HG03064 (cell line): Measurements from ENCODE around the gene ECD.

Experiments used
- ATAC-seq: cut with Tn5 transposase; IDR thresholded peaks from one replicate; pipeline ENCODE4 v1.9.1; 2021; ENCODE audit warnings: low read depth; ENCODE audit not compliant: unreplicated experiment

Gene ECD

GRCh38 chr10:73099141-73099540, 68.7 kb downstream of the ECD start:
- ATAC-seq, result no peak

DNA sequence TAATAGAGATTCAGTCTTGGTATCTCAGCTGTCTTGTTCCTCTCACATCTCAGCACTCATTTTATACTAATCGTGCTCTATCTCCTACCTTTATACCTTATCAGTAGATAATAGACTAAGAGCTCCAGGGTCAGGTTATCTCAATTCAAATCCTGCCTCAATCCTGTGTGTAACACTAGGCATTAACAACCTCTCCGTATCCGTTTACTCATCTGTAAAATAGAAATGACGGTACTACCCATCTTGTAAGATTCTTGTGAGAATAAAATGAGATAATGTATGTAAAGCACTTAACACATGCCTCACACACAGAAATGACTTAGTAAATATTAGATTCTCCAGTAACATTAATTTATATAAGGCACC, 70.5 kb downstream of the ECD start:
- ATAC-seq, result no peak

- peak; percentile 83 for ATAC-seq
These were observed 71.1 kb downstream of the ECD start, which contains the start of gene P4HA1 for GRCh38 chr10:73096449-73097304. Gene P4HA1 (minus strand): TSS chr10:73096866. CDS start chr10:73074883, 21,983 bp downstream.

DNA sequence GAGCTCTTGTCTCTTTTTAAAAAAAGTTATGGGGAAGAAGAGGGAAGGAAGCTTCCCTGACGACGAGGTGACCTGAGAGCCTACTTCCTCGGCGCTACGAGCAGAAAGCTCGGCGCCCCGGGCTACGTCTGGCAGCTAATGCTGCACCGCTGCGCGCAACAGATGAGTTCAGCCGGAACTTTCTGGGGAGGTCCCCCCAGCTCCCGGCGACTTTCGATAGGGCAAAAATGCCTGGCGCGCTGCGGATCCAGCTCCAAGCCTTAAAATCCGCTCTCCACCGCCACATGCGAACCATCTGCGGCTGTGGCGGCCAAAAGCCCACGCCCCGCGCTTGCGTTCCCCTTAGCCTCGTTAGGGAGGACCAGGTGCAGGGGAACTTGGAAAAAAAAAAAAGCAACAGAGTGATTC, 71.8 kb downstream of the ECD start:
- ATAC-seq, result peak; percentile 18

DNA sequence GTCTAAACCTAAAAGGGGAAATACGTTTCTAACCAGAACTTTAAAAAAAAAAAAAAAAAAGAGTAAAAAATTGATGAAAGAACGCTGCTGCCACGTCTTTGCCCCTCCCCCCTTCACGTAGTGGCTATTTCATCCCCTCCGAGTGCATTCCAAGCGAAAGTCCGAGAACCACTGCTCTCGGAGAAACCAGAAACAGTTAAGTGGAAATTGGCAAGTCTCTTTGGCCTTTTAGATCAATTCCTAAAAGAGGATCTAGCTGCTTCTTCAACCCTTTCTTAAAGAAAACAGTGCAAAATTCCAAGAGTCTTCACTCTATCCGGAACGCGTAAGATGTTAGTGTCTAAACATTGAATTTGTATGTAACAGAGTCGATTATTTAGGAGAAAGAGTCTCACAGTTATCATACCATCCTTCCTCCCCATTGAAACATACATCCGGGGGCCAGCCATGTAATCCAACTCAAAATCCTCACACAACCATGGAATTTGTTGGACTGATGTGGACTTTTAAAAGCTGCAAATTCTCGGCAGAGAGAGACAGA, 72.3 kb downstream of the ECD start:
- ATAC-seq, result no peak

DNA sequence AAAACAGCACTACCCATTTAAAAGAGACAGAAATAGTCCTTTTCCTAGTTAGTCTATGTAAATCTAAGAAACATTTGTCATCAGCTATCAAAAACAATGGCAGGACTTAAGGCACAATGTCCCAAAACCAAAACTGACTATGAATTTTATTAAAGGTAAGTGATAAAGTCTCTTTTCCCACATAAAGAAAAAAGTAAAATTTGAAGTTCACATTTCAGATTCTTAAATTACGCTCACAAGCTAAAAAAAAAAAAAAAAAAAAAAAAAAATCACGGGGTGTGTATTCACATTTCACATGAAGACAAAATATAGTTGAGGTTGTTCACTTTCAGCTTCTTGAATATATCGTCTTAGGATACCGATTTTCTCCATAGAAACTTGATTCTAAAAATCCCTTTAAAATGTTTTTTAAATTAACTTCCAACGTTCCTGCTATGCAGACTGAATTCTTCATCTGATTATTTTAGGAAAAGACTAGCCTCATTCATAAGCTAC, 72.8 kb downstream of the ECD start:
- ATAC-seq, result no peak

- no peak for ATAC-seq
These were observed 73.6 kb downstream of the ECD start for GRCh38 chr10:73093922-73094850.

- ATAC-seq, result no peak
These were observed 75.0 kb downstream of the ECD start for GRCh38 chr10:73092830-73093229.

DNA sequence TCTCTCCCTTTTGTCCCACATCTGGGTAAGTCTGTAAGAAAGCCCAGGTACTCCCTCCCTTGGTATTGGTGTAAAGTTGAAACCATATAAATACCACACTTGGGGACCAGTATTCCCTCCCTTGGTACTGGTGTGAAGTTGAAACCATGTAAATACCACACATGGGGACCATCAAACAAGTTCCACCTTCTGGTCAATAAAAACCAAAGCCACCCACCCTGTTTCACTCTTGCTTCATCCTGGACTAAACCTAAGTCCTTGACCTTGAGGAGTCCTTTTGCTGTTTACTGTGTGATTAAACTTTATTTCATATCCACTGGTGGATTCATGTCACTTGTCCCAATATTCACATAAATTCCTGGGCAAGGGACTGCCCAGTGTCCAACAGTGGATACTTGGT, 79.5 kb downstream of the ECD start:
- ATAC-seq, result no peak

GRCh38 chr10:73086816-73087215, 81.0 kb downstream of the ECD start:
- no peak for ATAC-seq

GRCh38 chr10:73084209-73084608, 83.6 kb downstream of the ECD start:
- ATAC-seq, result no peak
